Measurements from ENCODE around the gene CABYR. TPM values are rescaled to one million over a fixed set of nuclear protein-coding genes. Genes with fewer than 3 reads are reported as not detected.

CABYR gene
- total RNA-seq, 2 donors from 2014 or later: 13.2 to 39.5 TPM

- no peak for DNase-seq (ENCODE audit: low spot score)
Observed at GRCh38 chr18:24126155-24126961, 12.5 kb upstream of the CABYR start.

GRCh38 chr18:24127735-24128134 is 11.1 kb upstream of the CABYR start:
- Histone ChIP-seq H3K9me3 (no peaks in the 10 kb centered on the region), H3K27ac (no peak overlapping the region), H3K36me3 (no peaks in the 10 kb centered on the region), H3K4me1 (replicated peaks) (no peaks in the 10 kb centered on the region), H3K4me3 (no peak overlapping the region), H3K27me3 (replicated peaks; ENCODE audit: insufficient read depth) (no peaks in the 10 kb centered on the region)
- intact Hi-C loops (cut with DNase I): no loop called here
- 85% methylated on average over 3 of the region's 3 CpGs for WGBS
- no peak for DNase-seq (ENCODE audit: low spot score)
- no peak for TF ChIP-seq POLR2AphosphoS5 (IDR thresholded peaks at IDR 0.05)
- no peak for TF ChIP-seq POLR2A (IDR thresholded peaks at IDR 0.05)
- TF ChIP-seq CTCF (IDR thresholded peaks at IDR 0.05): no peak

More at GRCh38 chr18:24126155-24126961, 12.5 kb upstream of the CABYR start:
- H3K4me1 ChIP-seq (replicated peaks): no peaks in the 10 kb centered on the region
- no peaks in the 10 kb centered on the region for H3K9me3 ChIP-seq
- TF ChIP-seq POLR2A (IDR thresholded peaks at IDR 0.05): no peak
- TF ChIP-seq POLR2AphosphoS5 (IDR thresholded peaks at IDR 0.05): no peak
- no peak for TF ChIP-seq CTCF (IDR thresholded peaks at IDR 0.05)
- no peaks in the 10 kb centered on the region for H3K27me3 ChIP-seq (replicated peaks; ENCODE audit: insufficient read depth)
- intact Hi-C loops (cut with DNase I): no loop called here
- H3K36me3 ChIP-seq: no peaks in the 10 kb centered on the region
- 21% methylated on average over 3 of the region's 3 CpGs for WGBS
- H3K4me3 ChIP-seq: no peak overlapping the region
- no peak overlapping the region for H3K27ac ChIP-seq

- H3K4me3 ChIP-seq: no peak overlapping the region
- DNase-seq (ENCODE audit: low spot score): no peak
- H3K27ac ChIP-seq: no peak overlapping the region
- TF ChIP-seq CTCF (IDR thresholded peaks at IDR 0.05): no peak
- TF ChIP-seq POLR2A (IDR thresholded peaks at IDR 0.05): no peak
- TF ChIP-seq POLR2AphosphoS5 (IDR thresholded peaks at IDR 0.05): no peak
- no peaks in the 10 kb centered on the region for H3K27me3 ChIP-seq (replicated peaks; ENCODE audit: insufficient read depth)
- 97% methylated on average over 4 of the region's 4 CpGs for WGBS
- H3K9me3 ChIP-seq: no peaks in the 10 kb centered on the region
- H3K36me3 ChIP-seq: no peaks in the 10 kb centered on the region
- H3K4me1 ChIP-seq (replicated peaks): no peaks in the 10 kb centered on the region
- intact Hi-C loops (cut with DNase I): no loop called here
Observed at GRCh38 chr18:24128700-24129099, 10.2 kb upstream of the CABYR start.

GRCh38 chr18:24130494-24130893 is 8.4 kb upstream of the CABYR start:
- TF ChIP-seq POLR2A (IDR thresholded peaks at IDR 0.05): no peak
- TF ChIP-seq POLR2AphosphoS5 (IDR thresholded peaks at IDR 0.05): no peak
- TF ChIP-seq CTCF (IDR thresholded peaks at IDR 0.05): no peak
- Histone ChIP-seq H3K4me1 (replicated peaks) (no peaks in the 10 kb centered on the region), H3K9me3 (no peaks in the 10 kb centered on the region), H3K27me3 (replicated peaks; ENCODE audit: insufficient read depth) (no peaks in the 10 kb centered on the region), H3K27ac (no peak overlapping the region), H3K4me3 (no peak overlapping the region), H3K36me3 (no peaks in the 10 kb centered on the region)
- intact Hi-C loops (cut with DNase I): no loop called here
- 73% methylated on average over 2 of the region's 2 CpGs for WGBS
- DNase-seq (ENCODE audit: low spot score): no peak

GRCh38 chr18:24136967-24137373 is 1.9 kb upstream of the CABYR start:
- no peaks in the 10 kb centered on the region for H3K4me1 ChIP-seq (replicated peaks)
- no peaks in the 10 kb centered on the region for H3K36me3 ChIP-seq
- no peaks in the 10 kb centered on the region for H3K9me3 ChIP-seq
- TF ChIP-seq CTCF (IDR thresholded peaks at IDR 0.05) (no peak), POLR2AphosphoS5 (IDR thresholded peaks at IDR 0.05) (no peak), POLR2A (IDR thresholded peaks at IDR 0.05) (no peak)
- H3K27ac ChIP-seq: no peak overlapping the region
- H3K4me3 ChIP-seq: no peak overlapping the region
- WGBS: 76% methylated on average over 3 of the region's 3 CpGs
- intact Hi-C loops (cut with DNase I): no loop called here
- H3K27me3 ChIP-seq (replicated peaks; ENCODE audit: insufficient read depth): no peaks in the 10 kb centered on the region
- no peak for DNase-seq (ENCODE audit: low spot score)
